Measurements from ENCODE around the gene ZNF273. TPM values are rescaled to one million over a fixed set of nuclear protein-coding genes. Genes with fewer than 3 reads are reported as not detected.
A peak's percentile ranks its signal among the peaks of the same experiment; 100 is the strongest.

The ZNF273 gene
- total RNA-seq, 1 experiment from 2014 or later: 7.6 TPM

GRCh38 chr7:64885520-64886240 is 17.4 kb upstream of the ZNF273 start:
- H3K9me2 ChIP-seq (replicated peaks; ENCODE audit: low read length): no peaks in the 10 kb centered on the region
- H3K9ac ChIP-seq (ENCODE audit: low read length): no peak overlapping the region
- ChIA-PET CTCF (no interaction called here), POLR2A (ENCODE audit: unreplicated experiment) (no interaction called here)
- H3K27ac ChIP-seq (ENCODE audit: low read length): no peak overlapping the region
- H3K79me2 ChIP-seq (ENCODE audit: low read length): no peaks in the 10 kb centered on the region
- no peaks in the 10 kb centered on the region for H3K27me3 ChIP-seq (ENCODE audit: low read length)
- ATAC-seq (no peak), DNase-seq (no peak)
- no peak overlapping the region for H2AFZ ChIP-seq (ENCODE audit: low read length)
- H3K4me1 ChIP-seq (ENCODE audit: insufficient read depth, low read length): no peaks in the 10 kb centered on the region
- no peaks in the 10 kb centered on the region for H3K9me3 ChIP-seq (ENCODE audit: low read length)
- no TSS peak for BruUV-seq (replicated peaks)
- TF ChIP-seq EZH2phosphoT487 (IDR thresholded peaks at IDR 0.05; ENCODE audit: borderline replicate concordance, low read length): no peak
- no peak for TF ChIP-seq CTCF (conservative IDR thresholded peaks at IDR 0.05; ENCODE audit: low read depth, low read length)
- TF ChIP-seq EZH2 (IDR thresholded peaks at IDR 0.05; ENCODE audit: low read length, unreplicated experiment): no peak
- no peaks in the 10 kb centered on the region for H4K20me1 ChIP-seq (ENCODE audit: low read length)
- H3K4me2 ChIP-seq (ENCODE audit: low read length): no peak overlapping the region
- H3F3A ChIP-seq (ENCODE audit: low read length, unreplicated experiment): no peaks in the 10 kb centered on the region
- H3K36me3 ChIP-seq (ENCODE audit: low read depth, low read length): no peaks in the 10 kb centered on the region
- intact Hi-C loops (cut with micrococcal nuclease): no loop called here
- H3K4me3 ChIP-seq (ENCODE audit: low read length): no peak overlapping the region

- DNase-seq (no peak), ATAC-seq (no peak)
- H3K36me3 ChIP-seq (ENCODE audit: low read depth, low read length): no peaks in the 10 kb centered on the region
- no peaks in the 10 kb centered on the region for H3K27me3 ChIP-seq (ENCODE audit: low read length)
- no peaks in the 10 kb centered on the region for H4K20me1 ChIP-seq (ENCODE audit: low read length)
- ChIA-PET CTCF (no interaction called here), POLR2A (ENCODE audit: unreplicated experiment) (no interaction called here)
- no peak overlapping the region for H2AFZ ChIP-seq (ENCODE audit: low read length)
- no peaks in the 10 kb centered on the region for H3K79me2 ChIP-seq (ENCODE audit: low read length)
- TF ChIP-seq CTCF (conservative IDR thresholded peaks at IDR 0.05; ENCODE audit: low read depth, low read length): no peak
- no peak overlapping the region for H3K4me3 ChIP-seq (ENCODE audit: low read length)
- H3K9ac ChIP-seq (ENCODE audit: low read length): no peak overlapping the region
- no TSS peak for BruUV-seq (replicated peaks)
- no peaks in the 10 kb centered on the region for H3K4me1 ChIP-seq (ENCODE audit: insufficient read depth, low read length)
- no peak overlapping the region for H3K4me2 ChIP-seq (ENCODE audit: low read length)
- H3K27ac ChIP-seq (ENCODE audit: low read length): no peak overlapping the region
- H3K9me2 ChIP-seq (replicated peaks; ENCODE audit: low read length): no peaks in the 10 kb centered on the region
- H3F3A ChIP-seq (ENCODE audit: low read length, unreplicated experiment): no peaks in the 10 kb centered on the region
- intact Hi-C loops (cut with micrococcal nuclease): no loop called here
- no peaks in the 10 kb centered on the region for H3K9me3 ChIP-seq (ENCODE audit: low read length)
These were observed 16.0 kb upstream of the ZNF273 start for GRCh38 chr7:64886956-64887545.

GRCh38 chr7:64887756-64888508 is 15.1 kb upstream of the ZNF273 start:
- ATAC-seq (no peak), DNase-seq (no peak)
- TF ChIP-seq CTCF (conservative IDR thresholded peaks at IDR 0.05; ENCODE audit: low read depth, low read length): 0 out of 2 replicates have a peak, but pooled peaks have one; percentile 25
- no peak for TF ChIP-seq EZH2phosphoT487 (IDR thresholded peaks at IDR 0.05; ENCODE audit: borderline replicate concordance, low read length)
- POLR2A ChIA-PET (ENCODE audit: unreplicated experiment): no interaction called here
- Histone ChIP-seq H3K4me2 (ENCODE audit: low read length) (no peak overlapping the region), H2AFZ (ENCODE audit: low read length) (no peak overlapping the region), H3K36me3 (ENCODE audit: low read depth, low read length) (no peaks in the 10 kb centered on the region), H3K9me2 (replicated peaks; ENCODE audit: low read length) (no peaks in the 10 kb centered on the region), H3K9ac (ENCODE audit: low read length) (no peak overlapping the region), H3K4me3 (ENCODE audit: low read length) (no peak overlapping the region), H4K20me1 (ENCODE audit: low read length) (no peaks in the 10 kb centered on the region), H3F3A (ENCODE audit: low read length, unreplicated experiment) (no peaks in the 10 kb centered on the region), H3K4me1 (ENCODE audit: insufficient read depth, low read length) (no peaks in the 10 kb centered on the region), H3K79me2 (ENCODE audit: low read length) (no peaks in the 10 kb centered on the region), H3K27ac (ENCODE audit: low read length) (no peak overlapping the region), H3K9me3 (ENCODE audit: low read length) (no peaks in the 10 kb centered on the region), H3K27me3 (ENCODE audit: low read length) (no peaks in the 10 kb centered on the region)
- intact Hi-C loops (cut with micrococcal nuclease): no loop called here
- no TSS peak for BruUV-seq (replicated peaks)
- CTCF ChIA-PET: no interaction called here

Measured in PC-3 (cell line).